Right renal pelvis (tissue), 4 donors: ENCODE data around the gene LDLRAP1. TPM values are rescaled to one million over a fixed set of nuclear protein-coding genes. Genes with fewer than 3 reads are reported as not detected.
A peak's percentile ranks its signal among the peaks of the same experiment; 100 is the strongest.
"Not testable (repeated sequence)": the region's sequence is repeated elsewhere in the genome, so short reads cannot be mapped to it uniquely, and the experiment has no call there.

Experiments used
- DNase-seq, 4 donors: peaks; one replicate each; pipeline ENCODE4 v3.0.0-alpha.2; 2013; ENCODE audit warnings: low read depth in 4 of 4, low spot score in 3 of 4, missing footprints in 1 of 4
- polyA plus RNA-seq, 4 donors: library from polyadenylated mRNA; unstranded; fragments of 120-200 nt; gene quantifications; one replicate each; pipeline ENCODE4 v1.2.1, GENCODE V29; 2013; ENCODE audit not compliant: insufficient read length in 4 of 4

The LDLRAP1 gene
- polyA plus RNA-seq, 4 donors, result 13.2 to 14.7 (median 14.0) TPM

- DNase-seq, result no peak
Observed at GRCh38 chr1:25599969-25600610, 56.7 kb downstream of the LDLRAP1 start.

- not testable (repeated sequence) for DNase-seq
Observed at GRCh38 chr1:25600971-25601699, 57.7 kb downstream of the LDLRAP1 start.

- DNase-seq, result not testable (repeated sequence)
Observed at GRCh38 chr1:25603779-25604538, 60.6 kb downstream of the LDLRAP1 start.

GRCh38 chr1:25607123-25607522, 63.7 kb downstream of the LDLRAP1 start:
- DNase-seq, result no peak

GRCh38 chr1:25608488-25609178, 65.2 kb downstream of the LDLRAP1 start:
- DNase-seq, result peak in 2 of 4 donors; percentile 59 to 61

- no peak for DNase-seq
Observed at GRCh38 chr1:25609921-25610320, 66.5 kb downstream of the LDLRAP1 start.

- no peak for DNase-seq
Observed at GRCh38 chr1:25610822-25611630, 67.6 kb downstream of the LDLRAP1 start.

GRCh38 chr1:25611843-25612242, 68.4 kb downstream of the LDLRAP1 start:
- no peak for DNase-seq

- DNase-seq, result no peak
Observed at GRCh38 chr1:25612421-25612820, 69.0 kb downstream of the LDLRAP1 start.

GRCh38 chr1:25613091-25613490, 69.7 kb downstream of the LDLRAP1 start:
- no peak for DNase-seq

- no peak for DNase-seq
Observed at GRCh38 chr1:25614501-25615171, 71.2 kb downstream of the LDLRAP1 start.

- no peak for DNase-seq
Observed at GRCh38 chr1:25615172-25615541, 71.8 kb downstream of the LDLRAP1 start.

- DNase-seq, result no peak
Observed at GRCh38 chr1:25615563-25616094, 72.2 kb downstream of the LDLRAP1 start.

- DNase-seq, result peak; percentile 69 to 72 (median 71)
Observed at GRCh38 chr1:25616095-25616986, 72.9 kb downstream of the LDLRAP1 start, which contains the start of gene MAN1C1. TSS of gene MAN1C1 (plus strand) at chr1:25616791. CDS start at chr1:25617798, 1,007 bp downstream.

GRCh38 chr1:25616987-25617624, 73.7 kb downstream of the LDLRAP1 start:
- no peak for DNase-seq

- no peak for DNase-seq
Observed at GRCh38 chr1:25617625-25618432, 74.4 kb downstream of the LDLRAP1 start.

GRCh38 chr1:25618433-25618808, 75.0 kb downstream of the LDLRAP1 start:
- no peak for DNase-seq
